K562 (cell line): ENCODE results near the gene POLK. TPM values are rescaled to one million over a fixed set of nuclear protein-coding genes. Genes with fewer than 3 reads are reported as not detected.

Experiments used
- ATAC-seq: fragments of 200-7000 bp; cut with Tn5 transposase; 3 replicates; pipeline ENCODE4 v1.9.1; 2020; ENCODE audit warnings: moderate library complexity
- BruUV-seq: library from RNA; stranded (reverse); fragments of 400-500 nt; replicated peaks from 2 replicates; lab custom pipeline; 2021; lab: Mats Ljungman, UMichigan
- CTCF ChIA-PET: fragments of 300-600 bp; formaldehyde crosslinking; extraction: SDS; loops from one replicate; lab custom pipeline; 2021; ENCODE audit warnings: low intra/inter-chr PET ratio; lab: Yijun Ruan, JAX
- POLR2A ChIA-PET: fragments of 300-600, 350-650 bp; sonication (Branson Sonifier 250); formaldehyde crosslinking; extraction: SDS; loops from one replicate; lab custom pipeline; 2021; ENCODE audit warnings: antibody characterized with exemption, inconsistent platforms; lab: Yijun Ruan, JAX
- DNase-seq, 4 experiments: peaks; one replicate each; pipeline versions ENCODE4 v3.0.0 to v3.0.0-alpha.2; 2011 to 2018; ENCODE audit warnings: low spot score in 3 of 4, mixed read lengths in 3 of 4; ENCODE audit errors: extremely low read depth in 1 of 4
- FAIRE-seq: peaks from 2 replicates; lab custom pipeline; 2011; peaks lifted over from hg19 to GRCh38; lab: Jason Lieb, UNC
- H2AFZ ChIP-seq: 2 replicates; pipeline ENCODE4 v1.6.0; 2011; ENCODE audit warnings: low read depth, low read length, control low read depth, inconsistent platforms
- H3K27ac ChIP-seq: fragments of 200-600 bp; 3 replicates; pipeline ENCODE4 v1.8.0; 2011; ENCODE audit warnings: low read depth, mild to moderate bottlenecking, control low read depth, inconsistent platforms, low read length, moderate library complexity, mixed read lengths; ENCODE audit errors: extremely low read depth
- H3K27me3 ChIP-seq, 2 experiments: fragments of 300-600 bp in 1 of 2; 2 replicates in 1 of 2; 3 replicates in 1 of 2; pipeline versions ENCODE4 v1.6.0 to v1.8.0; 2011; ENCODE audit warnings: inconsistent platforms in 2 of 2, low read length in 2 of 2, mild to moderate bottlenecking in 1 of 2, mixed read lengths in 1 of 2, moderate library complexity in 1 of 2; ENCODE audit not compliant: control insufficient read depth in 2 of 2, insufficient read depth in 2 of 2
- H3K36me3 ChIP-seq: fragments of 300-600 bp; 3 replicates; pipeline ENCODE4 v1.8.0; 2011; ENCODE audit warnings: mild to moderate bottlenecking, low read length, inconsistent platforms; ENCODE audit not compliant: control insufficient read depth, insufficient read depth
- H3K4me1 ChIP-seq, 2 experiments: fragments of 200-600 bp in 1 of 2; replicated peaks in 1 of 2; 2 replicates in 1 of 2; 3 replicates in 1 of 2; pipeline versions ENCODE4 v1.5.1 to v1.8.0; 2011; ENCODE audit warnings: inconsistent platforms in 2 of 2, low read length in 2 of 2, mild to moderate bottlenecking in 1 of 2, mixed read lengths in 1 of 2, moderate library complexity in 1 of 2; ENCODE audit not compliant: control insufficient read depth in 2 of 2, insufficient read depth in 2 of 2
- H3K4me2 ChIP-seq: 2 replicates; pipeline ENCODE4 v1.6.1; 2011; ENCODE audit warnings: low read length, control low read depth, inconsistent platforms, mixed read lengths; ENCODE audit not compliant: insufficient read depth
- H3K4me3 ChIP-seq: fragments of 200-600 bp; sonication (generic), shearing (Covaris generic); 2 replicates; pipeline ENCODE4 v1.5.1; 2016; ENCODE audit warnings: control low read depth, inconsistent platforms
- H3K79me2 ChIP-seq: fragments of 200-600 bp; 3 replicates; pipeline ENCODE4 v1.8.0; 2011; ENCODE audit warnings: low read length, inconsistent platforms; ENCODE audit not compliant: control insufficient read depth, insufficient read depth
- H3K9ac ChIP-seq, 2 experiments: 2 replicates each; pipeline versions ENCODE4 v1.6.0 to v1.6.1; 2011; ENCODE audit warnings: low read depth in 2 of 2, low read length in 2 of 2, control low read depth in 1 of 2, inconsistent platforms in 1 of 2, mild to moderate bottlenecking in 1 of 2, mixed read lengths in 1 of 2; ENCODE audit not compliant: insufficient read depth in 1 of 2
- H3K9me1 ChIP-seq: one replicate; pipeline ENCODE4 v1.6.0; 2011; ENCODE audit warnings: inconsistent platforms, mild to moderate bottlenecking, low read length, moderate library complexity; ENCODE audit not compliant: control insufficient read depth, insufficient read depth
- H3K9me3 ChIP-seq: replicated peaks from 2 replicates; pipeline ENCODE4 v1.5.1; 2011; ENCODE audit warnings: low read depth, low read length, inconsistent platforms; ENCODE audit not compliant: control insufficient read depth, insufficient read depth
- H4K20me1 ChIP-seq: replicated peaks from 2 replicates; pipeline ENCODE4 v1.6.1; 2011; ENCODE audit warnings: low read length, inconsistent platforms, mixed read lengths; ENCODE audit not compliant: control insufficient read depth, insufficient read depth
- BRCA1 ChIP-seq, 2 experiments: fragments of 450-650 bp in 1 of 2; sonication (generic) in 1 of 2; formaldehyde crosslinking in 1 of 2; IDR thresholded peaks; 2 replicates each; pipeline versions ENCODE4 v1.5.0 to v1.6.1; 2017 to 2020; ENCODE audit warnings: mild to moderate bottlenecking in 1 of 2, missing genetic modification reagents in 1 of 2
- ELK3 ChIP-seq: fragments of 450-650 bp; formaldehyde crosslinking; IDR thresholded peaks from 2 replicates; pipeline ENCODE4 v1.4.0; 2020; ENCODE audit warnings: mild to moderate bottlenecking
- POLR2A ChIP-seq: fragments of 450-650 bp; conservative IDR thresholded peaks from 2 replicates; pipeline ENCODE4 v1.6.1; 2016
- TEAD1 ChIP-seq, 2 experiments: fragments of 450-650 bp in 1 of 2; sonication (generic) in 1 of 2; formaldehyde crosslinking; IDR thresholded peaks; 2 replicates each; pipeline versions ENCODE4 v1.4.0 to v1.8.0; 2020 to 2022; ENCODE audit warnings: mild to moderate bottlenecking in 2 of 2, missing genetic modification reagents in 1 of 2
- ZNF282 ChIP-seq: sonication (generic); formaldehyde crosslinking; IDR thresholded peaks from 2 replicates; pipeline ENCODE4 v1.8.1; 2023; ENCODE audit warnings: missing genetic modification reagents
- ZNF695 ChIP-seq: fragments of 450-650 bp; formaldehyde crosslinking; IDR thresholded peaks from 2 replicates; pipeline ENCODE4 v1.4.0; 2020; ENCODE audit warnings: mild to moderate bottlenecking, moderate library complexity
- WGBS: fragments of 100-300 bp; shearing (Covaris generic); methylation state at CpG from one replicate; pipeline ENCODE4 v1.1.6; 2016; ENCODE audit warnings: low coverage, mixed read lengths; ENCODE audit not compliant: insufficient coverage; ENCODE audit errors: missing lambda C conversion rate; 5-methylcytosine and 5-hydroxymethylcytosine counted together
- in situ Hi-C: fragments of 300-500 bp; cut with MboI; formaldehyde crosslinking; loops from 4 replicates; pipeline ENCODE4 v1.15.0; 2018; ENCODE audit warnings: inconsistent platforms, mixed read lengths
- intact Hi-C: fragments of 100-400 bp; cut with micrococcal nuclease; formaldehyde crosslinking; loops from 2 replicates; pipeline ENCODE4 v1.14.2; 2022
- polyA plus RNA-seq, 8 experiments: library from polyadenylated mRNA; depleted of rRNA in 4 of 8; stranded (reverse) in 5 of 8; unstranded in 3 of 8; fragments of >200 nt; fragmentation: Nextera tagmentation in 2 of 8; fragmentation: Illumina TruSeq in 1 of 8; extraction: Ambion mirVana in 2 of 8; extraction: Trizol in 1 of 8; gene quantifications; 2 replicates each; pipeline versions ENCODE4 v1.2.1 to v1.2.3, GENCODE V29; 2011 to 2014; ENCODE audit warnings: inconsistent platforms in 1 of 8, missing spikeins in 1 of 8
- total RNA-seq, 7 experiments: library from RNA; depleted of rRNA in 6 of 7; stranded (reverse); fragments of >200 nt in 6 of 7; fragmentation: Illumina TruSeq in 2 of 7; extraction: Trizol in 2 of 7; gene quantifications; 2 replicates each; pipeline versions ENCODE4 v1.2.1 to v1.2.3, GENCODE V29; 2011 to 2021; ENCODE audit warnings: low replicate concordance in 1 of 7
- TF ChIP-seq, protein P1 (sequence below), 2 experiments: fragments of 450-650 bp; formaldehyde crosslinking in 1 of 2; IDR thresholded peaks; 2 replicates each; pipeline versions ENCODE4 v1.4.0 to v1.6.1; 2014 to 2020; ENCODE audit warnings: mild to moderate bottlenecking in 2 of 2, borderline replicate concordance in 1 of 2, low read depth in 1 of 2

POLK gene
- total and polyA plus RNA-seq, 9 of the 15 experiments (the other 6 are each of a cell fraction or from before 2014, with no cell fraction given): 6.1 to 31.6 (median 16.5) TPM

GRCh38 chr5:75484605-75485004 lies 27.1 kb upstream of the POLK start:
- intact Hi-C loops (no loop called here), in situ Hi-C loops (no loop called here)
- Histone ChIP-seq H3K4me1 (no peaks in the 10 kb centered on the region), H3K27me3 (no peaks in the 10 kb centered on the region), H3K27ac (no peak overlapping the region), H2AFZ (no peak overlapping the region), H3K9ac (no peak overlapping the region), H3K36me3 (no peaks in the 10 kb centered on the region), H4K20me1 (no peaks in the 10 kb centered on the region), H3K4me3 (no peak overlapping the region), H3K9me1 (no peaks in the 10 kb centered on the region), H3K9me3 (no peaks in the 10 kb centered on the region; the same call in 1 of the 2 replicates), H3K4me2 (no peak overlapping the region), H3K79me2 (peaks cover 37% of the 10 kb centered on the region)
- BruUV-seq: no TSS peak
- ChIA-PET CTCF (no interaction called here), POLR2A (no interaction called here)
- DNase-seq (no peak), FAIRE-seq (no peak), ATAC-seq (no peak)
- 50% methylated on average over 1 of the region's 1 CpG for WGBS
- TF ChIP-seq POLR2A: no peak
- no peak for TF ChIP-seq TEAD1 (CRISPR knock-in tag; IDR thresholded peaks at IDR 0.05)
- TF ChIP-seq, protein P1, sequence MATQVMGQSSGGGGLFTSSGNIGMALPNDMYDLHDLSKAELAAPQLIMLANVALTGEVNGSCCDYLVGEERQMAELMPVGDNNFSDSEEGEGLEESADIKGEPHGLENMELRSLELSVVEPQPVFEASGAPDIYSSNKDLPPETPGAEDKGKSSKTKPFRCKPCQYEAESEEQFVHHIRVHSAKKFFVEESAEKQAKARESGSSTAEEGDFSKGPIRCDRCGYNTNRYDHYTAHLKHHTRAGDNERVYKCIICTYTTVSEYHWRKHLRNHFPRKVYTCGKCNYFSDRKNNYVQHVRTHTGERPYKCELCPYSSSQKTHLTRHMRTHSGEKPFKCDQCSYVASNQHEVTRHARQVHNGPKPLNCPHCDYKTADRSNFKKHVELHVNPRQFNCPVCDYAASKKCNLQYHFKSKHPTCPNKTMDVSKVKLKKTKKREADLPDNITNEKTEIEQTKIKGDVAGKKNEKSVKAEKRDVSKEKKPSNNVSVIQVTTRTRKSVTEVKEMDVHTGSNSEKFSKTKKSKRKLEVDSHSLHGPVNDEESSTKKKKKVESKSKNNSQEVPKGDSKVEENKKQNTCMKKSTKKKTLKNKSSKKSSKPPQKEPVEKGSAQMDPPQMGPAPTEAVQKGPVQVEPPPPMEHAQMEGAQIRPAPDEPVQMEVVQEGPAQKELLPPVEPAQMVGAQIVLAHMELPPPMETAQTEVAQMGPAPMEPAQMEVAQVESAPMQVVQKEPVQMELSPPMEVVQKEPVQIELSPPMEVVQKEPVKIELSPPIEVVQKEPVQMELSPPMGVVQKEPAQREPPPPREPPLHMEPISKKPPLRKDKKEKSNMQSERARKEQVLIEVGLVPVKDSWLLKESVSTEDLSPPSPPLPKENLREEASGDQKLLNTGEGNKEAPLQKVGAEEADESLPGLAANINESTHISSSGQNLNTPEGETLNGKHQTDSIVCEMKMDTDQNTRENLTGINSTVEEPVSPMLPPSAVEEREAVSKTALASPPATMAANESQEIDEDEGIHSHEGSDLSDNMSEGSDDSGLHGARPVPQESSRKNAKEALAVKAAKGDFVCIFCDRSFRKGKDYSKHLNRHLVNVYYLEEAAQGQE (IDR thresholded peaks at IDR 0.05; ENCODE audit: borderline replicate concordance): peak; percentile 74
- TF ChIP-seq, protein P1 (CRISPR knock-in tag; IDR thresholded peaks at IDR 0.05; ENCODE audit: low read depth): no peak
- TF ChIP-seq ZNF282: no peak
- TF ChIP-seq ELK3: no peak
- TF ChIP-seq ZNF695: no peak
- no peak for TF ChIP-seq BRCA1 (IDR thresholded peaks at IDR 0.05)
- no peak for TF ChIP-seq BRCA1 (CRISPR knock-in tag; IDR thresholded peaks at IDR 0.05)
